AG04450 (cell line): ENCODE results near the gene HMGN3. TPM values are rescaled to one million over a fixed set of nuclear protein-coding genes. Genes with fewer than 3 reads are reported as not detected.

ENCODE experiments used
- CTCF ChIA-PET: fragments of 300-600, 350-600 bp; formaldehyde crosslinking; extraction: SDS; loops from one replicate; lab custom pipeline; 2022; ENCODE audit warnings: antibody characterized with exemption, inconsistent platforms; lab: Charles Lee
- POLR2A ChIA-PET: fragments of 350-600 bp; formaldehyde crosslinking; extraction: SDS; loops from one replicate; lab custom pipeline; 2021; ENCODE audit warnings: antibody characterized with exemption, inconsistent platforms; lab: Yijun Ruan, JAX
- DNase-seq: peaks from one replicate; pipeline ENCODE4 v3.0.0-alpha.2; 2011; ENCODE audit warnings: low read depth, low spot score
- H3K27ac ChIP-seq: one replicate; pipeline ENCODE4 v1.5.1; 2012; ENCODE audit warnings: low read depth, low read length, control low read depth
- H3K27me3 ChIP-seq: one replicate; pipeline ENCODE4 v1.6.0; 2012; ENCODE audit warnings: low read length; ENCODE audit not compliant: control insufficient read depth, insufficient read depth
- H3K4me3 ChIP-seq: 2 replicates; pipeline ENCODE4 v1.5.1; 2011; ENCODE audit warnings: mild to moderate bottlenecking, low read depth, low read length, control low read depth
- H3K9me3 ChIP-seq: 2 replicates; pipeline ENCODE4 v1.5.1; 2012; ENCODE audit warnings: low read length; ENCODE audit not compliant: control insufficient read depth, insufficient read depth
- CTCF ChIP-seq: IDR thresholded peaks from 2 replicates; pipeline ENCODE4 v1.5.1; 2011; ENCODE audit warnings: low read depth, low read length, control low read depth, inconsistent platforms
- polyA plus RNA-seq: library from polyadenylated mRNA; depleted of rRNA; stranded (reverse); fragments of >200 nt; gene quantifications from 2 replicates; pipeline ENCODE4 v1.2.3, GENCODE V29; 2011

HMGN3 gene
- polyA plus RNA-seq, 1 experiment = 55.2 TPM

GRCh38 chr6:79226660-79227059 is 7.8 kb downstream of the HMGN3 start:
- H3K27ac ChIP-seq = no peak overlapping the region
- DNase-seq = no peak
- no peak for TF ChIP-seq CTCF
- H3K9me3 ChIP-seq = no peaks in the 10 kb centered on the region
- CTCF ChIA-PET = interaction anchor here (0.6 kb wide), 1 partner anchor 892 kb away, joined by 3 read pairs; no protein-coding TSS in a partner anchor
- H3K4me3 ChIP-seq = no peak overlapping the region
- POLR2A ChIA-PET = no interaction called here
- no peaks in the 10 kb centered on the region for H3K27me3 ChIP-seq

- Histone ChIP-seq H3K4me3 (no peak overlapping the region), H3K9me3 (no peaks in the 10 kb centered on the region), H3K27me3 (no peaks in the 10 kb centered on the region), H3K27ac (no peak overlapping the region)
- POLR2A ChIA-PET = no interaction called here
- TF ChIP-seq CTCF = no peak
- no peak for DNase-seq
- CTCF ChIA-PET = interaction anchor here (0.6 kb wide), 1 partner anchor 892 kb away, joined by 3 read pairs; no protein-coding TSS in a partner anchor
These were observed 8.5 kb downstream of the HMGN3 start for GRCh38 chr6:79225717-79226599.

GRCh38 chr6:79223611-79224404 is 10.7 kb downstream of the HMGN3 start:
- ChIA-PET CTCF (interaction anchor here (1.1 kb wide), 1 partner anchor 10 kb away, joined by 3 read pairs; no protein-coding TSS in a partner anchor), POLR2A (no interaction called here)
- Histone ChIP-seq H3K9me3 (no peaks in the 10 kb centered on the region), H3K4me3 (no peak overlapping the region), H3K27ac (no peak overlapping the region), H3K27me3 (no peaks in the 10 kb centered on the region)
- no peak for TF ChIP-seq CTCF
- no peak for DNase-seq

- H3K27ac ChIP-seq = no peak overlapping the region
- no peaks in the 10 kb centered on the region for H3K9me3 ChIP-seq
- no peak for TF ChIP-seq CTCF
- DNase-seq = no peak
- POLR2A ChIA-PET = no interaction called here
- no peaks in the 10 kb centered on the region for H3K27me3 ChIP-seq
- no peak overlapping the region for H3K4me3 ChIP-seq
- CTCF ChIA-PET = no interaction called here
These were observed 19.2 kb downstream of the HMGN3 start for GRCh38 chr6:79215213-79215824.
